NCI-H345 (cell line): ENCODE measurements around the gene CEP290.
A peak's percentile ranks its signal among the peaks of the same experiment; 100 is the strongest.
"Not testable (repeated sequence)": the region's sequence is repeated elsewhere in the genome, so short reads cannot be mapped to it uniquely, and the experiment has no call there.

Experiments
- DNase-seq: peaks from one replicate; lab custom pipeline; 2025; lab: John Stamatoyannopoulos, UW

Gene CEP290

DNA sequence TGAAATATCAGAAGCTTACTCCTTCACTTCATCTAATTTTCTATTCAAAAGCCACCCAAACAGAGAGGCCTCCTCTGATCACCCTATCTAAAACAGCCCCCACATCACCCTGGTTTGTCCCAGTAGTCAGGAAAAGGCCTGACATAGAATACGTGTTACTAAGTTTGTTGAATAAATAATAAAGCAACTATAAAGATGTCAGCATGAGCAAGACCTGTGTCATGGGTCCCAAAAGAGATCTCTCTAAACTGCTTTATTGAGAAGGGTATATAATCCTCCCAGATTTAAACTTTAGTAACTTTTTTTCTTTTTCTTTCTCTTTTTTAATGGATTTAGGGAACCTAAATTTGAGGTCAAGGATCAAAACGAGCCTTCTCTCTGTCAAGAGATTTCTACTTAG lies 85.3 kb downstream of the CEP290 start:
- no peak for DNase-seq

DNA sequence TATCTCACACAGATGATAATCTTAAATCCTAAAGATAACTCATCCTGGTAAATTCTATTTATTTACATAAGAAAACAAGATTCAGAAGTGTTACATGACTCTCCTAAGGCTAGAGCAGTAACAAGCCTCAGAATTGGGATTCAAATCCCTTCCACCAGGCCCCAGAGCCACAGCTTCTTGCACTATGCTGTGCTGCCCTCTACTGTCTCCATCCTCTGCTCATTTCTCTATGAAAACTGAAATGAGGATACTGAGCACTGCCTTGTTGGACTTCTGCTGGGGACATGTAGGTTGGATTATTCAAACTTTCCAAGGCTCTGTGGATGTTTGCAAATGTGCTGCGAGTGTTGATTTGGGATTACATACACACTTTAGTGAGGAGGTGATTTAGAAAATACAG lies 89.2 kb downstream of the CEP290 start:
- peak; percentile 23 for DNase-seq

DNA sequence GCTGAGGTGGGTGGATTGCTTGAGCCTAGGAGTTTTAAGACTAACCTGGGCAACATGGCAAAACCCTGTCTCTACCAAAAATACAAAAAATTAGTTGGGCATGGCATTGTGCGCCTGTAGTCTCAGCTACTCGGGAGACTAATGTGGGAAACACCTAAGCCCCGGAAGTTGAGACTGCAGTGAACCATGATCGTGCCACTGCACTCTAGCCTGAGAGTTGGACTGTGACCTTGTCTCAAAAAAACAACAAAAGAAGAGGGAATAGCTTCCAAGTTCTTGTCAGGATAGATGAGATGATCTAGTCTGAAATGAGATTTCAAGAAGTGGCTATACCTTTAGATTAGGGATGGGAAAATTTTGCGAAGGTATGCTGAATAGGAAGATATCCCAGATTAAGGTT lies 97.9 kb downstream of the CEP290 start:
- no peak for DNase-seq

DNA sequence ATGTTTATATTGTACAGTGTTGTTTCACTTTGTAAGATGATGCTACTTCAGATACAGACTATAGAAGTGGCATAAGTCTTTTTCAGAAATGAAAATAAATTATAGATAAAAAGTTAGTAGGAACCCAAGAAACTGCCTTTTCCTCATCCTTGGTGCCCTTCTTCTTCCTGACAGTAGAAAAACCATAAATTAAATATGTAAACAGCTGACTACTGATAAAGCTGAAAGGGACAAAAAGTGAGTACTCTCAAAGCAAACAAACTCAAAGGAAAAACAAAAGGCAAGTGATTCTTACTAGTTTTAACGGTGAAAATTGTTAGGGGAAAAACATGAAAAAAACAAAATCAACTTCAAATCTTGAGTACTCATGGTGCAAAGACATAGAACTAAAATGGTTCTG lies 104.1 kb downstream of the CEP290 start:
- DNase-seq: no peak

DNA sequence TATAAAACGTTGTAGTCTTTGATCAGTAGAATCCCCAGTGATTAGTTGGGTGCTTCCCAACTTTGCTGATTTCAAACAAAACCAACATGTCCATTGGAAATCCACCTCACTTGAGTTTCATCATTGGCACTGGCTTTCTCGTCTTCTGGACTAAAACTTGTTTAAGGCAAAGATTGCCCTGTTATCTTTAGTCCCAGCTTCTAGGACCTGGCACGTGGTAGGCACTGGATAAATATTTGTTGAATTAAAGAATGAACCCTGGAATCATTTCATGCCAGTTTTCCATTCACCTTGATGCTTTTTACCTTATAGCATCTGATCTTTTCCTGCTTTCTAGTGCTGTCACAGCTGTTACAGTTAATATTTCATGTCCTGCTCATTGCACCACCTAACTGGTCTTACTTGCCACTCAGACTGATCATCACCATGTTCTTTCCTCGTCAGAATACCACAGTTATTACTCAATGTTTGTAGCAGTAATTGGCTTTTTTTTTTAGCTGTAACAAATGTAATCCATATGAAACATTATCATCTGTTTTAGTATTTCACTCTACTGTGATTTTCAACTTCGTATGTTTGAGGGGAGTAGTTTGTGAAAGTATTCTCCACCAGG lies 105.4 kb downstream of the CEP290 start:
- DNase-seq: no peak

DNA sequence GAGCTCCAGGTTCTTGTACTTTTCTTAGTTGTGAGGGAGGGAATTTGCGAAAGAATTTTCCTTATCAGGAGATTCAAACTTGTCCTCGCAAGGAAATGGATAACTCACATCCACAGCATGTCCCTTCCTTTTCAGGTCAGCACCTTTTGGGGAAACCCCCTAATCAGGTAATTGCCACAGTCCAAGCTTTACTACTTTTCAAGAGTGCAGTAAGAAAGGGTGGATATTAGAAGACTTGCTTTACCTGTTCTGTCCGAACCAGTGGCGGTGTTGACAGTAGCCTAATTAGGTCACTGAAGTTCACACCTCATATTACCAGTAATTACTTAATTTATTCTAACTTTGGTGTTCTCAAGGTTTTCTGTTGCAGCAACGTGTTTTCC lies 106.0 kb downstream of the CEP290 start:
- DNase-seq: no peak

DNA sequence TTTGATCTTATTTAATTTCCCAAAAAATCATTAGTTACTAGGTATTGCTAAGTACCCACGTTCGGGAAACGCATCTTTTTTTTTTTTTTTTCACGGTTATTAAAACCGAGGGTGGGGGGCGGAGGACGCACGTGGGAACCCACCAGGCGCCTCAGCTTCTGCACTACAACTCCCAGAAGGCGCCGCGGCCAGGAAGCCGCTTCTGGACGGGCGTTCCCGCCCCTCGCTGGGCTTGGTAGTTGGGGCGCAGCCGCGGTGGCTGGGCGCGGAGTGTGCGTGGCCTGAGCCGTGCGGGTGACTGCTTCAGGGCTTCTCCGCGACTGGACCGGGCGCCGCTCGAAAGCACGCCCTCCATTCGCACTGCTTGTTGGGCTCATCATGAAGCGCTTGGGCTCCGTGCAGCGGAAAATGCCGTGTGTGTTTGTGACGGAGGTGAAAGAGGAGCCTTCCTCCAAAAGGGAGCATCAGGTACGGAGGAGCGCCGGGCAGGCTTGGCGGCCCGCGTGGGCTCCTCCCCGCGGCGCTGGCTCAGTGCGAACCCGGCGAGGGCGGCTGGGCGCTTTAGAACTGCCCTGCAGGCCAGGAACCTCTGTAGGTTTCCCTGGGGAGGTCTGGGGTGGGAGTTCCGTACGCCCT lies 106.5 kb downstream of the CEP290 start:
- peak; percentile 92 for DNase-seq

DNA sequence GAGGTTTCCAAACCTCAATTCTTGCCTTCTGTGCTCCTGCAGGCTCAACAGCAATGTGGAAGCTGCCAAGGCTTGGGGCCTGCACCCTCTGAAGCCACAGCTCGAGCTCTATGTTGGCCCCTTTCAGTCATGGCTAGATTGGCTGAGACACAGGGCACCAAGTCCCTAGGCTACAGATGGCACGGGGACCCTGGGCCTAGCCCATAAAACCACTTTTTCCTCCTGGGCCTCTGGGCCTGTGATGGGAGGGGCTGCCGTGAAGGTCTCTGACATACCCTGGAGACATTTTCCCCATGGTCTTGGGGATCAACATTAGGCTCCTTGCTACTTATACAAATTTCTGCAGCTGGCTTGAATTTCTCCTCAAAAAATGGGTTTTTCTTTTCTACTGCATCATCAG lies 110.7 kb downstream of the CEP290 start:
- DNase-seq: not testable (repeated sequence)

DNA sequence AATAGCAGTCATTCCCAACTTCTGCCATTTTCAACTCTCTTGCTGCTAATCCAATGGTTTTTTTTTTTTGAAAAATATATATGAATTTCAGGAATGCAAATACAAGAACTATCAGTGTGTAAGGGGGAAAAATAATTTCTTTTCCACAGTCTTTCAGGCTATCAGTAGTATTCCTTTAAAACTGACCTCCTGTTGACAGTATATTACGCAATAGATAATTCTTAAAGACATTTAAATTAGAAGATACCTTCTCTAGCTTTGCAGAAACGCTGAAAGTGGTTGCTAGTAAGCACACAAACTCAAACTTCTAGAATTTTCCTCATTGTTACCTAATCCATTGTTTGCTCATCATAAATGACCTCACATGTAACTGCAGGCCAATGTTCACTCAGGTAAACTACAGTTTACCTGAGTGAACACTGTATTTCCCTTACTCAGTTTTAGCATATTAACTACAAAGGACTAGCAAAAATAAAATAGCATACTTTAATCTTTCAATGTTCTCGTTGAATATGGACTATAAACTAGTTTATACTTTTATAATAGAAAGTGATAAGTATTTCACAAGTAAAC lies 112.7 kb downstream of the CEP290 start, which contains the start of gene C12orf50:
Gene C12orf50, minus strand, starts transcription at position 309 of the 573 bp plus-strand sequence. CDS start 2,439 bp downstream, outside the sequence.
- DNase-seq: no peak

DNA sequence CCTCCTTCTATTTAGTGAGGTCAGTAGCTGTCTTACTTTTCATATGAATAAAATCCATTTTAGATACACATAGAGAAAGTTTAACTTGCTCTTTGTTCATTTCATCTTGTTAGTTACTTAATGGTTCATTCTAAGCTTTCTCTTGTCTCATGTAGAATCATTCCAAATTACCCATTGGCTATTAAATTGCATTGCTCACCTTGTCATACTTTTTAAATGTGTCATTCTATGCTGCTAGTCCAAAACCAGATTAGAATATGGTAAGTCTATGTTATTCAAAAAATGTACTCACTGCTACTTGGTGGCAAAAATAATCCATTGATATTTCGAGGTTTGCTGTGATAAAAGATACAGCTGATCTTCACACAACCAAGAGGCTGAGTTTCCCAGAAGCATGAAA lies 115.7 kb downstream of the CEP290 start:
- no peak for DNase-seq

DNA sequence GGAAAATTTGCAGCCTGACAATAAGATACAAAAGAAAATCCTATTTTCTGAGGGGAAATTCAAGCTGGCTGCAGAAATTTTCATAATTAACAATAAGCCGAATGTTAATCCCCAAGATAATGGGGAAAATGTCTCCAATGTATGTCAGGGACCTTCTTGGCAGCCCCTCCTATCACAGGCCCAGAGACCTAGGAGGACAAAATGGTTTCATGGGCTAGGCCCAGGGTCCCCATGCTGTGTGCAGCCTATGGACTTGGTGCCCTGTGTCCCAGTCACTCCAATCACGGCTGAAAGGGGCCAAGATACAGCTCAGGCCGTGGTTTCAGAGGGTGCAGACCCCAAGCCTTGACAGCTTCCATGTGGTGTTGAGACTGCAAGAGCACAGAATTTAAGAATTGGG lies 123.9 kb downstream of the CEP290 start:
- DNase-seq: no peak

DNA sequence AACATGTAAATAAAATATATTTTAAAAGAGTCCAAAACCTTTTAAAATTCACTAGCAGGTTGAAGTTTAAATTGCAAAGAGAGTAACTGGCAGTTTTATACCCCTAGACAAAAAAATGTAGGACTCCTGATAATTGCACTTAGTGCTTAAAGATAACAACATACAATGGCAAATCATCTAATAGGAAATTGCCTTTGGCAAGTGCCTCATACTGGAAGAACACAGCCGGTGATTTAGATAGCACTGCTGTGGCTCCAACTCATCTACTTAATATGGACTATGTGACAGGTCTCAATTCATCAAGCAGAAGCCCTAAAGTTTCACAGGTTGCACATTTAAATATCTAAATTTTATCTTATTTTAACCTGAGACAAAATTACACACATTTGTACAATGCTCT lies 126.1 kb downstream of the CEP290 start:
- DNase-seq: no peak

DNA sequence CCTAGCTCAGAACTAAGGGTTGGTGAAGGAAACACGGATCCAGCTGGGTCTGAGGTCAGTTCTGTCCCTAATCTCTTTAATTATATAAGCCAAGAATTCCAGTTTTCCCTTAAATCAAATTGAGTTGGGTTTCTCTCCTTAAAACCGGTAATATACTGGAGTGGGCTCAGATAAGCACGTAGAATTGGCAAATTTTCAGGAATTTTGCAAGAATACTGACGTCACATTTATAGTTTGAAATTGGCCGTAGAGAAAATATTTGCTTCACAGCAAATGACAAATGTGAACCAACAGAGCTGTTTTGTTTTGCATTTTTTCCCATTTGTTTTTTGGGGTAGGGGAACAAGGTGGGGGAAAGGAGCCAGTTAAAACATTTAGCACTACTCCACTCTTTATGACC lies 130.1 kb downstream of the CEP290 start:
- DNase-seq: no peak

DNA sequence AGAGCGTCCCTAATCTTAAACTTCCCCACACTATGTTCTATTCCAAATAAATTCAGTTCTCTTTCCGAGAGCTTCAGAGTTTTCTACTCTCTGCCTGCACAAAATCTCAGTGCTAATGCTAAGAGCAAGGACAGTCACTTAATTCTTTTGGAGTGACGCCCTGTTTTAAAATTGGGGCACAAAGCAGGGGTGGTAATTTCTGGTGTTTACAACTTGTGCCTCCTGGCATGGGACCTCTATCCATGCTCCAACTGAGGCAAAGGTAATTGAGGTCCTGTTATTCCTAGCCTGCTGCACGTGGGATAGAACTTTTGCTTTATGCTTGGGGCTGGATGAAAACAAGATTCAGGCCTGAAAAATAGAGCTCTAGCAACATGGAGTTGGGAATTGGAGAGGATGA lies 135.5 kb downstream of the CEP290 start:
- no peak for DNase-seq

DNA sequence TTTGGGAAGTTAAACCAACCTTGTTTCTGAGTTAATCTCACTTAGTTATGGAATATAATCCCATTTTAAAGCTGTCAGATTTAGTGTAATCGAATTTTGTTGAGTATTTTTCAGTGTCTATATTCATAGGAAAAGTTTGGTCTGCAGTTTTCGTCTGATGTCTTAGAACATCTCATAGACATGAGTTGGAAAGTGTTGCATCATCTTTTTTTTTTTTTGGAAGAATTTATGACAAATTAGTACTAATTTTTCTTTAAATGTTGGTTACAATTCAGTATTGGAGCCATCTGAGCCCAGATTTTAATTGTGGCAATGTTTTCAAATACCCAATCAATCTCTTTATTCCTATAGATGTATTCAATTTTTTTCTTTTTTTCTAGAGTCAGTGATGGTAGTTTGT lies 140.6 kb downstream of the CEP290 start:
- no peak for DNase-seq
